ENCODE data around the gene BLOC1S5. TPM values are rescaled to one million over a fixed set of nuclear protein-coding genes. Genes with fewer than 3 reads are reported as not detected.
"Not testable (repeated sequence)": the region's sequence is repeated elsewhere in the genome, so short reads cannot be mapped to it uniquely, and the experiment has no call there.

Gene BLOC1S5
- total and polyA plus RNA-seq, 2 experiments from 2014 or later: 10.2 to 10.8 TPM

- Histone ChIP-seq H3K27me3 (no peaks in the 10 kb centered on the region), H3K4me1 (ENCODE audit: low read depth) (no peaks in the 10 kb centered on the region), H3K4me3 (no peak overlapping the region), H3K27ac (no peak overlapping the region), H3K36me3 (no peaks in the 10 kb centered on the region), H3K9me3 (ENCODE audit: low read depth) (no peaks in the 10 kb centered on the region)
- no peak for TF ChIP-seq CTCF (IDR thresholded peaks at IDR 0.05; ENCODE audit: low read depth, low read length)
- peak in 1 of 2 donors; percentile 45 for DNase-seq (ENCODE audit: low read depth in 1 of 2, low spot score in 1 of 2)
Observed at GRCh38 chr6:8047541-8048292, 16.5 kb downstream of the BLOC1S5 start.

- H3K9me3 ChIP-seq (ENCODE audit: low read depth); H3K4me3 ChIP-seq; H3K36me3 ChIP-seq; H3K27me3 ChIP-seq; H3K4me1 ChIP-seq (ENCODE audit: low read depth); H3K27ac ChIP-seq; DNase-seq (ENCODE audit: low read depth in 1 of 2, low spot score in 1 of 2): not testable (repeated sequence)
Observed at GRCh38 chr6:8045769-8046168, 18.4 kb downstream of the BLOC1S5 start.

- TF ChIP-seq CTCF (IDR thresholded peaks at IDR 0.05; ENCODE audit: low read depth, low read length): no peak
Observed at GRCh38 chr6:8043221-8043620, 21.0 kb downstream of the BLOC1S5 start.

GRCh38 chr6:8041913-8042583, 22.1 kb downstream of the BLOC1S5 start:
- no peak for TF ChIP-seq CTCF (IDR thresholded peaks at IDR 0.05; ENCODE audit: low read depth, low read length)

More at GRCh38 chr6:8043221-8043620, 21.0 kb downstream of the BLOC1S5 start:
- no peak overlapping the region for H3K4me3 ChIP-seq
- no peaks in the 10 kb centered on the region for H3K4me1 ChIP-seq (ENCODE audit: low read depth)
- H3K27ac ChIP-seq: no peak overlapping the region
- DNase-seq (ENCODE audit: low read depth in 1 of 2, low spot score in 1 of 2): no peak
- peaks cover 6% of the 10 kb centered on the region for H3K36me3 ChIP-seq
- no peaks in the 10 kb centered on the region for H3K9me3 ChIP-seq (ENCODE audit: low read depth)
- H3K27me3 ChIP-seq: no peaks in the 10 kb centered on the region

GRCh38 chr6:8034107-8034506, 30.1 kb downstream of the BLOC1S5 start:
- not testable (repeated sequence) for H3K4me3 ChIP-seq; H3K36me3 ChIP-seq; H3K27ac ChIP-seq; H3K4me1 ChIP-seq (ENCODE audit: low read depth); DNase-seq (ENCODE audit: low read depth in 1 of 2, low spot score in 1 of 2); H3K27me3 ChIP-seq; H3K9me3 ChIP-seq (ENCODE audit: low read depth)

More at GRCh38 chr6:8041913-8042583, 22.1 kb downstream of the BLOC1S5 start:
- no peak overlapping the region for H3K4me3 ChIP-seq
- DNase-seq (ENCODE audit: low read depth in 1 of 2, low spot score in 1 of 2): no peak
- no peaks in the 10 kb centered on the region for H3K27me3 ChIP-seq
- no peak overlapping the region for H3K27ac ChIP-seq
- peaks cover 6% of the 10 kb centered on the region for H3K36me3 ChIP-seq
- no peaks in the 10 kb centered on the region for H3K4me1 ChIP-seq (ENCODE audit: low read depth)
- no peaks in the 10 kb centered on the region for H3K9me3 ChIP-seq (ENCODE audit: low read depth)

- Histone ChIP-seq H3K4me1 (ENCODE audit: low read depth) (no peaks in the 10 kb centered on the region), H3K36me3 (no peaks in the 10 kb centered on the region), H3K27me3 (no peaks in the 10 kb centered on the region), H3K27ac (no peak overlapping the region), H3K9me3 (ENCODE audit: low read depth) (no peaks in the 10 kb centered on the region), H3K4me3 (no peak overlapping the region)
- no peak for DNase-seq (ENCODE audit: low read depth in 1 of 2, low spot score in 1 of 2)
- TF ChIP-seq CTCF (IDR thresholded peaks at IDR 0.05; ENCODE audit: low read depth, low read length): no peak
Observed at GRCh38 chr6:8030920-8031319, 33.3 kb downstream of the BLOC1S5 start.
